Measurements from ENCODE around the gene CDH23.

CDH23 gene

GRCh38 chr10:71767420-71768035 lies 370.8 kb downstream of the CDH23 start:
- Histone ChIP-seq H3K9ac (ENCODE audit: low read length) (no peak overlapping the region), H3K4me3 (ENCODE audit: low read length) (peak overlapping the region; percentile 21), H3K36me3 (ENCODE audit: control insufficient read depth, insufficient read depth, low read length) (peaks cover 4% of the 10 kb centered on the region), H3K4me1 (ENCODE audit: control insufficient read depth, insufficient read depth, low read length) (peaks cover 59% of the 10 kb centered on the region), H3K27ac (ENCODE audit: low read depth, low read length) (peak overlapping the region; percentile 60), H3K27me3 (ENCODE audit: control insufficient read depth, insufficient read depth, low read length) (no peaks in the 10 kb centered on the region)

- Histone ChIP-seq H3K4me3 (ENCODE audit: low read length) (peak overlapping the region; percentile 78), H3K9ac (ENCODE audit: low read length) (peak overlapping the region; percentile 22), H3K36me3 (ENCODE audit: control insufficient read depth, insufficient read depth, low read length) (peaks cover 3% of the 10 kb centered on the region), H3K27ac (ENCODE audit: low read depth, low read length) (peak overlapping the region; percentile 75), H3K4me1 (ENCODE audit: control insufficient read depth, insufficient read depth, low read length) (peaks cover 56% of the 10 kb centered on the region), H3K27me3 (ENCODE audit: control insufficient read depth, insufficient read depth, low read length) (no peaks in the 10 kb centered on the region)
These were observed 372.6 kb downstream of the CDH23 start for GRCh38 chr10:71769279-71769823.

- H3K9ac ChIP-seq (ENCODE audit: low read length), result no peak overlapping the region
- no peaks in the 10 kb centered on the region for H3K36me3 ChIP-seq (ENCODE audit: control insufficient read depth, insufficient read depth, low read length)
- no peaks in the 10 kb centered on the region for H3K27me3 ChIP-seq (ENCODE audit: control insufficient read depth, insufficient read depth, low read length)
- H3K4me1 ChIP-seq (ENCODE audit: control insufficient read depth, insufficient read depth, low read length), result peaks cover 47% of the 10 kb centered on the region
- H3K4me3 ChIP-seq (ENCODE audit: low read length), result peak overlapping the region; percentile 78
- peak overlapping the region; percentile 50 for H3K27ac ChIP-seq (ENCODE audit: low read depth, low read length)
These were observed 373.5 kb downstream of the CDH23 start for GRCh38 chr10:71770255-71770654.

GRCh38 chr10:71770789-71771188 lies 374.1 kb downstream of the CDH23 start:
- Histone ChIP-seq H3K9ac (ENCODE audit: low read length) (no peak overlapping the region), H3K4me1 (ENCODE audit: control insufficient read depth, insufficient read depth, low read length) (peaks cover 42% of the 10 kb centered on the region), H3K27ac (ENCODE audit: low read depth, low read length) (peak overlapping the region; percentile 72)

GRCh38 chr10:71771204-71771603 lies 374.5 kb downstream of the CDH23 start:
- H3K4me1 ChIP-seq (ENCODE audit: control insufficient read depth, insufficient read depth, low read length), result peaks cover 41% of the 10 kb centered on the region
- H3K27ac ChIP-seq (ENCODE audit: low read depth, low read length), result peak overlapping the region; percentile 72
- H3K9ac ChIP-seq (ENCODE audit: low read length), result no peak overlapping the region
- H3K36me3 ChIP-seq (ENCODE audit: control insufficient read depth, insufficient read depth, low read length), result no peaks in the 10 kb centered on the region
- peak overlapping the region; percentile 78 for H3K4me3 ChIP-seq (ENCODE audit: low read length)
- no peaks in the 10 kb centered on the region for H3K27me3 ChIP-seq (ENCODE audit: control insufficient read depth, insufficient read depth, low read length)

More at GRCh38 chr10:71770789-71771188, 374.1 kb downstream of the CDH23 start:
- H3K36me3 ChIP-seq (ENCODE audit: control insufficient read depth, insufficient read depth, low read length), result no peaks in the 10 kb centered on the region
- H3K4me3 ChIP-seq (ENCODE audit: low read length), result peak overlapping the region; percentile 78
- H3K27me3 ChIP-seq (ENCODE audit: control insufficient read depth, insufficient read depth, low read length), result no peaks in the 10 kb centered on the region

- H3K27ac ChIP-seq (ENCODE audit: low read depth, low read length), result peak overlapping the region; percentile 88
- H3K27me3 ChIP-seq (ENCODE audit: control insufficient read depth, insufficient read depth, low read length), result no peaks in the 10 kb centered on the region
- H3K9ac ChIP-seq (ENCODE audit: low read length), result peak overlapping the region; percentile 79
- H3K4me1 ChIP-seq (ENCODE audit: control insufficient read depth, insufficient read depth, low read length), result peaks cover 39% of the 10 kb centered on the region
- no peaks in the 10 kb centered on the region for H3K36me3 ChIP-seq (ENCODE audit: control insufficient read depth, insufficient read depth, low read length)
- H3K4me3 ChIP-seq (ENCODE audit: low read length), result peak overlapping the region; percentile 78
These were observed 375.3 kb downstream of the CDH23 start for GRCh38 chr10:71771821-71772617.

GRCh38 chr10:71772832-71773220 lies 376.1 kb downstream of the CDH23 start:
- H3K9ac ChIP-seq (ENCODE audit: low read length), result peak overlapping the region; percentile 79
- no peaks in the 10 kb centered on the region for H3K36me3 ChIP-seq (ENCODE audit: control insufficient read depth, insufficient read depth, low read length)
- peak overlapping the region; percentile 78 for H3K4me3 ChIP-seq (ENCODE audit: low read length)
- peak overlapping the region; percentile 88 for H3K27ac ChIP-seq (ENCODE audit: low read depth, low read length)
- H3K27me3 ChIP-seq (ENCODE audit: control insufficient read depth, insufficient read depth, low read length), result no peaks in the 10 kb centered on the region
- H3K4me1 ChIP-seq (ENCODE audit: control insufficient read depth, insufficient read depth, low read length), result peaks cover 31% of the 10 kb centered on the region

GRCh38 chr10:71773221-71773971 lies 376.7 kb downstream of the CDH23 start, which contains the start of gene VSIR:
Gene VSIR (minus strand): TSS chr10:71773520. CDS start chr10:71773439, 81 bp downstream.
- peak within 1 kb of the TSS; percentile 79 for H3K9ac ChIP-seq (ENCODE audit: low read length)
- peak within 1 kb of the TSS; percentile 78 for H3K4me3 ChIP-seq (ENCODE audit: low read length)
- H3K27me3 ChIP-seq (ENCODE audit: control insufficient read depth, insufficient read depth, low read length), result no peaks in the 10 kb centered on the region
- peak within 1 kb of the TSS; percentile 88 for H3K27ac ChIP-seq (ENCODE audit: low read depth, low read length)
- H3K4me1 ChIP-seq (ENCODE audit: control insufficient read depth, insufficient read depth, low read length), result peaks cover 29% of the 10 kb centered on the region
- H3K36me3 ChIP-seq (ENCODE audit: control insufficient read depth, insufficient read depth, low read length), result no peaks in the 10 kb centered on the region

GRCh38 chr10:71774916-71775702 lies 378.4 kb downstream of the CDH23 start:
- Histone ChIP-seq H3K27me3 (ENCODE audit: control insufficient read depth, insufficient read depth, low read length) (no peaks in the 10 kb centered on the region), H3K4me1 (ENCODE audit: control insufficient read depth, insufficient read depth, low read length) (peaks cover 24% of the 10 kb centered on the region), H3K27ac (ENCODE audit: low read depth, low read length) (no peak overlapping the region), H3K4me3 (ENCODE audit: low read length) (no peak overlapping the region), H3K36me3 (ENCODE audit: control insufficient read depth, insufficient read depth, low read length) (no peaks in the 10 kb centered on the region), H3K9ac (ENCODE audit: low read length) (no peak overlapping the region)

GRCh38 chr10:71776481-71776925 lies 379.8 kb downstream of the CDH23 start:
- Histone ChIP-seq H3K36me3 (ENCODE audit: control insufficient read depth, insufficient read depth, low read length) (no peaks in the 10 kb centered on the region), H3K4me3 (ENCODE audit: low read length) (no peak overlapping the region), H3K4me1 (ENCODE audit: control insufficient read depth, insufficient read depth, low read length) (peaks cover 14% of the 10 kb centered on the region), H3K9ac (ENCODE audit: low read length) (no peak overlapping the region), H3K27ac (ENCODE audit: low read depth, low read length) (no peak overlapping the region), H3K27me3 (ENCODE audit: control insufficient read depth, insufficient read depth, low read length) (no peaks in the 10 kb centered on the region)

GRCh38 chr10:71777213-71777985 lies 380.7 kb downstream of the CDH23 start:
- H3K4me1 ChIP-seq (ENCODE audit: control insufficient read depth, insufficient read depth, low read length), result peaks cover 7% of the 10 kb centered on the region
- H3K9ac ChIP-seq (ENCODE audit: low read length), result no peak overlapping the region
- H3K27me3 ChIP-seq (ENCODE audit: control insufficient read depth, insufficient read depth, low read length), result no peaks in the 10 kb centered on the region
- H3K4me3 ChIP-seq (ENCODE audit: low read length), result no peak overlapping the region
- no peak overlapping the region for H3K27ac ChIP-seq (ENCODE audit: low read depth, low read length)
- no peaks in the 10 kb centered on the region for H3K36me3 ChIP-seq (ENCODE audit: control insufficient read depth, insufficient read depth, low read length)
